GM12878 (cell line): ENCODE data around the gene DACH1. TPM values are rescaled to one million over a fixed set of nuclear protein-coding genes. Genes with fewer than 3 reads are reported as not detected.
"Not testable (repeated sequence)": the region's sequence is repeated elsewhere in the genome, so short reads cannot be mapped to it uniquely, and the experiment has no call there.

Experiments
- ATAC-seq: fragments of 200-7000 bp; cut with Tn5 transposase; 3 replicates; pipeline ENCODE4 v1.9.1; 2020; ENCODE audit warnings: mild to moderate bottlenecking, moderate library complexity
- BruUV-seq: library from RNA; stranded (reverse); fragments of 400-500 nt; replicated peaks from 2 replicates; lab custom pipeline; 2021; lab: Mats Ljungman, UMichigan
- CTCF ChIA-PET: fragments of 300-600 bp; sonication (Branson Sonifier 250); formaldehyde crosslinking; extraction: SDS; loops from one replicate; lab custom pipeline; 2021; ENCODE audit warnings: inconsistent platforms; lab: Yijun Ruan, JAX
- POLR2A ChIA-PET: fragments of 350-600 bp; formaldehyde crosslinking; extraction: SDS; loops from one replicate; lab custom pipeline; 2021; ENCODE audit warnings: inconsistent platforms; lab: Charles Lee
- RAD21 ChIA-PET: fragments of 300-600 bp; sonication (Branson Sonifier 250); formaldehyde crosslinking; loops from one replicate; lab custom pipeline; 2023; ENCODE audit warnings: antibody characterized with exemption; ENCODE audit not compliant: unreplicated experiment; lab: Charles Lee
- SMC1A ChIA-PET: fragments of 300-600 bp; sonication (Branson Sonifier 250); formaldehyde crosslinking; loops from one replicate; lab custom pipeline; 2023; ENCODE audit not compliant: unreplicated experiment, uncharacterized antibody; lab: Charles Lee
- DNase-seq: peaks from one replicate; pipeline ENCODE4 v3.0.0-alpha.2; 2011; ENCODE audit warnings: low read depth, low spot score
- FAIRE-seq: peaks from 3 replicates; lab custom pipeline; 2011; peaks lifted over from hg19 to GRCh38; lab: Jason Lieb, UNC
- H2AFZ ChIP-seq: 2 replicates; pipeline ENCODE4 v1.6.0; 2011; ENCODE audit warnings: low read depth, low read length, control low read depth; ENCODE audit not compliant: control insufficient read depth
- H3K27ac ChIP-seq: 2 replicates; pipeline ENCODE4 v1.5.1; 2011; ENCODE audit warnings: control low read depth; ENCODE audit not compliant: control insufficient read depth, insufficient read depth
- H3K27me3 ChIP-seq, 2 experiments: replicated peaks in 1 of 2; 2 replicates each; pipeline versions ENCODE4 v1.6.0 to v1.6.1; 2011; ENCODE audit warnings: low read length in 1 of 2; ENCODE audit not compliant: control insufficient read depth in 2 of 2, insufficient read depth in 2 of 2
- H3K36me3 ChIP-seq, 2 experiments: 2 replicates each; pipeline ENCODE4 v1.5.1; 2011; ENCODE audit warnings: low read length in 1 of 2; ENCODE audit not compliant: control insufficient read depth in 2 of 2, insufficient read depth in 2 of 2
- H3K4me1 ChIP-seq: 2 replicates; pipeline ENCODE4 v1.6.1; 2011; ENCODE audit warnings: mild to moderate bottlenecking, low read length, moderate library complexity, mixed read lengths; ENCODE audit not compliant: control insufficient read depth, insufficient read depth
- H3K4me2 ChIP-seq: 2 replicates; pipeline ENCODE4 v1.6.0; 2011; ENCODE audit warnings: control low read depth; ENCODE audit not compliant: control insufficient read depth, insufficient read depth
- H3K4me3 ChIP-seq: fragments of 200-600 bp; sonication (generic); 2 replicates; pipeline ENCODE4 v1.5.1; 2016
- H3K79me2 ChIP-seq: 2 replicates; pipeline ENCODE4 v1.6.0; 2011; ENCODE audit warnings: low read length; ENCODE audit not compliant: control insufficient read depth, insufficient read depth
- H3K9ac ChIP-seq: 2 replicates; pipeline ENCODE4 v1.8.0; 2011; ENCODE audit warnings: low read length, control low read depth, mixed read lengths; ENCODE audit not compliant: control insufficient read depth, insufficient read depth
- H3K9me3 ChIP-seq: replicated peaks from 3 replicates; pipeline ENCODE4 v1.5.1; 2011; ENCODE audit warnings: mild to moderate bottlenecking, low read length; ENCODE audit not compliant: control insufficient read depth, insufficient read depth
- H4K20me1 ChIP-seq: 2 replicates; pipeline ENCODE4 v1.6.0; 2011; ENCODE audit not compliant: control insufficient read depth, insufficient read depth
- CBX3 ChIP-seq: fragments of 200-600 bp; sonication (generic); IDR thresholded peaks from 2 replicates; pipeline ENCODE4 v1.6.1; 2016; ENCODE audit warnings: low read depth, borderline replicate concordance
- FOS ChIP-seq: IDR thresholded peaks from 3 replicates; pipeline ENCODE4 v1.6.1; 2011; ENCODE audit warnings: borderline replicate concordance; ENCODE audit not compliant: insufficient read length; ENCODE audit errors: extremely low read depth
- FOXK2 ChIP-seq: fragments of 450-650 bp; IDR thresholded peaks from 2 replicates; pipeline ENCODE4 v1.6.1; 2017; ENCODE audit warnings: mild to moderate bottlenecking, moderate library complexity
- LARP7 ChIP-seq: fragments of 450-650 bp; IDR thresholded peaks from 2 replicates; pipeline ENCODE4 v1.6.1; 2017; ENCODE audit warnings: mild to moderate bottlenecking
- NFIC ChIP-seq: IDR thresholded peaks from 2 replicates; pipeline ENCODE4 v1.6.1; 2012; ENCODE audit warnings: low read depth, mild to moderate bottlenecking, inconsistent platforms, low read length, moderate library complexity
- POLR2AphosphoS5 ChIP-seq: IDR thresholded peaks from 2 replicates; pipeline ENCODE4 v1.6.1; 2011; ENCODE audit warnings: mild to moderate bottlenecking, low read length, inconsistent platforms
- RAD51 ChIP-seq: fragments of 450-650 bp; IDR thresholded peaks from 2 replicates; pipeline ENCODE4 v1.6.1; 2016; ENCODE audit warnings: moderate library complexity, mild to moderate bottlenecking, inconsistent platforms
- RB1 ChIP-seq: fragments of 450-650 bp; formaldehyde crosslinking; IDR thresholded peaks from 2 replicates; pipeline ENCODE4 v1.6.1; 2017; ENCODE audit warnings: mild to moderate bottlenecking, borderline replicate concordance
- SIX5 ChIP-seq: IDR thresholded peaks from 2 replicates; pipeline ENCODE4 v1.6.1; 2011; ENCODE audit warnings: mild to moderate bottlenecking, low read depth, low read length, moderate library complexity; ENCODE audit not compliant: severe bottlenecking
- STAT3 ChIP-seq: IDR thresholded peaks from 2 replicates; pipeline ENCODE4 v1.6.1; 2011; ENCODE audit warnings: low read depth, low read length, improper control_type of control experiment
- TAF1 ChIP-seq: IDR thresholded peaks from 2 replicates; pipeline ENCODE4 v1.6.1; 2011; ENCODE audit warnings: mild to moderate bottlenecking, low read depth, low read length, borderline replicate concordance
- TCF12 ChIP-seq: IDR thresholded peaks from 2 replicates; pipeline ENCODE4 v1.6.1; 2011; ENCODE audit warnings: low read depth, mild to moderate bottlenecking, low read length
- WGBS: methylation state at CpG from one replicate; pipeline ENCODE4 v1.1.6; 2016; ENCODE audit warnings: low lambda C conversion rate; ENCODE audit not compliant: insufficient replicate concordance, insufficient coverage; ENCODE audit errors: missing lambda C conversion rate; 5-methylcytosine and 5-hydroxymethylcytosine counted together
- in situ Hi-C: fragments of 300-500 bp; cut with MboI; formaldehyde crosslinking; loops from 9 replicates; pipeline ENCODE4 v1.14.3; 2018; ENCODE audit warnings: mixed read lengths
- intact Hi-C: fragments of 100-400 bp; cut with micrococcal nuclease; formaldehyde crosslinking; loops from one replicate; pipeline ENCODE4 v1.14.2; 2022; ENCODE audit not compliant: unreplicated experiment
- polyA plus RNA-seq, 11 experiments: library from polyadenylated mRNA; depleted of rRNA in 4 of 11; unstranded in 6 of 11; stranded (reverse) in 5 of 11; fragments of >200 nt; fragmentation: Nextera tagmentation in 4 of 11; fragmentation: Illumina TruSeq in 1 of 11; extraction: Ambion mirVana in 4 of 11; extraction: Trizol in 1 of 11; gene quantifications; 1 replicate in 1 of 11; 2 replicates in 10 of 11; pipeline versions ENCODE4 v1.2.1 to v1.2.3, GENCODE V29; 2011 to 2016; ENCODE audit warnings: inconsistent platforms in 2 of 11, missing spikeins in 2 of 11, low read depth in 1 of 11
- total RNA-seq, 4 experiments: library from RNA; depleted of rRNA in 3 of 4; stranded (reverse); fragments of >200 nt in 3 of 4; fragmentation: Illumina TruSeq in 1 of 4; extraction: Trizol in 1 of 4; gene quantifications; 2 replicates each; pipeline versions ENCODE4 v1.2.1 to v1.2.3, GENCODE V29; 2013 to 2021
- TF ChIP-seq, protein P1 (sequence below): IDR thresholded peaks from 2 replicates; pipeline ENCODE4 v1.6.1; 2012; ENCODE audit warnings: low read depth, low read length, improper control_type of control experiment
- TF ChIP-seq, protein P2 (sequence below): IDR thresholded peaks from 2 replicates; pipeline ENCODE4 v1.6.1; 2011; ENCODE audit warnings: mild to moderate bottlenecking, low read depth, low read length, moderate library complexity; ENCODE audit not compliant: insufficient replicate concordance
- TF ChIP-seq, protein P3 (sequence below): IDR thresholded peaks from 2 replicates; pipeline ENCODE4 v1.6.1; 2011; ENCODE audit warnings: low read depth, low read length, improper control_type of control experiment, borderline replicate concordance

Gene DACH1
- total and polyA plus RNA-seq, 10 of the 15 experiments (the other 5 are each of a cell fraction or from before 2014, with no cell fraction given), result 0.05 TPM; not detected in 9

DNA sequence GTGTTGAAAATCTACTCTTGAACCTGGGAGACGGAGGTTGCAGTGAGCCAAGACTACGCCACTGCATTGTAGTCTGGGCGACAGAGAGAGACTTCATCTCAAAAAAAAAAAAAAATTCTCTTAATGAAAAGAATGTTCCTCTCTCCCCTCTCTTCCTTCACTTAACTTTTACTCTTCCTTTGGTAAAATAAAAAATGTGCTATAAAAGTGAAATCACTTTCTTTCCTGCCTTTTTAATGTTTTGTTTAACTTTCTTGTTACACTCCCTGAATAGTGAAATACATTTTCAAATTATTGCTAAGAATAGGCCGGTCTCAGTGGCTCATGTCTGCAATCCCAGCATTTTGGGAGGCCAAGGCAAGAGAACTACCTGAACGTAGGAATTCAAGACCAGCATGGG is 86.5 kb downstream of the DACH1 start (continued):
- no peak for TF ChIP-seq FOS
- TF ChIP-seq, all 136 proteins: peak for 0

DNA sequence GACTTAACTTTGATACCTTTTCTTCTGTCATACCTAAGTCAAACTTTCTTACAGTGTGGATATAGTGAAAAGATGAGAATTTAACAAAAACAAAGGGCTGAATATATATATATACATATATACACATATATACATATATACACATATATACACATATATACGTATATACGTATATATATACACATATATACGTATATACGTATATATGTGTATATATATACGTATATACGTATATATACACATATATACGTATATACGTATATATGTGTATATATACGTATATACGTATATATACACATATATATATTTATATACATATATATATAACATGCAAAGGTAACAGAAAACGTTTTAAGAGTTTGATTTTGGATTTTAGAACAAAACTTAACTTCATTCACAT is 88.0 kb downstream of the DACH1 start:
- H3K27ac ChIP-seq, FAIRE-seq, SMC1A ChIA-PET, POLR2A ChIA-PET, H4K20me1 ChIP-seq, in situ Hi-C loops, intact Hi-C loops, H3K4me3 ChIP-seq, H3K79me2 ChIP-seq, H3K9ac ChIP-seq, H3K4me1 ChIP-seq, H3K27me3 ChIP-seq, H2AFZ ChIP-seq, H3K9me3 ChIP-seq, H3K36me3 ChIP-seq, RAD21 ChIA-PET, DNase-seq, BruUV-seq, CTCF ChIA-PET, ATAC-seq, H3K4me2 ChIP-seq: not testable (repeated sequence)
- 70% methylated on average over 5 of the region's 11 CpGs for WGBS

DNA sequence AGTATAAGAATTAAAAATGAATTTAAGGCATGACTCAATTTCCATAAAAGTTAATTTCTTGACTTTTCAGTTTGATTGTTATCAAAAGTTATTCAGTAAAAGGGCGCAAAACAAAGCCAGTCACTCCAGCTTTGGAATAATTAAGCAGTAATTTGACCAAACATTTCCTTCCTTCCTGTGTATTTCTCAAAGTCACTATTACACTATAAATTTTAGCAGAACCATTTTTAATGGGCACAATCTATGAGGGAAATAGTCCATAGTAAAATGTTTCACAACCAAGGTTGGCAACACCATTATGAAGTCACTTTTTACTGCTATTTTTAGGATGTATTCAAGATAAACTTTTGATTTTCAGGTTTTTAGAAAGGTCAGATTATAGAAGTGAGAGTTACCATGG is 91.0 kb downstream of the DACH1 start:
- H3K4me1 ChIP-seq, result no peaks in the 10 kb centered on the region
- intact Hi-C loops (no loop called here), in situ Hi-C loops (no loop called here)
- no peaks in the 10 kb centered on the region for H3K36me3 ChIP-seq
- H3K4me3 ChIP-seq, result no peak overlapping the region
- CTCF ChIA-PET, result no interaction called here
- H3K27ac ChIP-seq, result no peak overlapping the region
- no peaks in the 10 kb centered on the region for H3K27me3 ChIP-seq
- BruUV-seq, result no TSS peak
- POLR2A ChIA-PET, result no interaction called here
- H2AFZ ChIP-seq, result no peak overlapping the region
- H3K79me2 ChIP-seq, result no peaks in the 10 kb centered on the region
- FAIRE-seq (no peak), DNase-seq (no peak), ATAC-seq (no peak)
- RAD21 ChIA-PET, result no interaction called here
- H3K9me3 ChIP-seq, result no peaks in the 10 kb centered on the region
- H4K20me1 ChIP-seq, result no peaks in the 10 kb centered on the region
- SMC1A ChIA-PET, result no interaction called here
- no peak overlapping the region for H3K9ac ChIP-seq
- no peak overlapping the region for H3K4me2 ChIP-seq
- 0% methylated on average over 1 of the region's 1 CpG for WGBS
- TF ChIP-seq FOXK2 (no peak), CBX3 (no peak), LARP7 (no peak), STAT3 (no peak), TAF1 (no peak), SIX5 (no peak), TCF12 (no peak), RAD51 (no peak), RB1 (no peak), POLR2AphosphoS5 (no peak), NFIC (no peak)
- TF ChIP-seq, protein P1, sequence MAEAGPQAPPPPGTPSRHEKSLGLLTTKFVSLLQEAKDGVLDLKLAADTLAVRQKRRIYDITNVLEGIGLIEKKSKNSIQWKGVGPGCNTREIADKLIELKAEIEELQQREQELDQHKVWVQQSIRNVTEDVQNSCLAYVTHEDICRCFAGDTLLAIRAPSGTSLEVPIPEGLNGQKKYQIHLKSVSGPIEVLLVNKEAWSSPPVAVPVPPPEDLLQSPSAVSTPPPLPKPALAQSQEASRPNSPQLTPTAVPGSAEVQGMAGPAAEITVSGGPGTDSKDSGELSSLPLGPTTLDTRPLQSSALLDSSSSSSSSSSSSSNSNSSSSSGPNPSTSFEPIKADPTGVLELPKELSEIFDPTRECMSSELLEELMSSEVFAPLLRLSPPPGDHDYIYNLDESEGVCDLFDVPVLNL, result no peak
- TF ChIP-seq, protein P2, sequence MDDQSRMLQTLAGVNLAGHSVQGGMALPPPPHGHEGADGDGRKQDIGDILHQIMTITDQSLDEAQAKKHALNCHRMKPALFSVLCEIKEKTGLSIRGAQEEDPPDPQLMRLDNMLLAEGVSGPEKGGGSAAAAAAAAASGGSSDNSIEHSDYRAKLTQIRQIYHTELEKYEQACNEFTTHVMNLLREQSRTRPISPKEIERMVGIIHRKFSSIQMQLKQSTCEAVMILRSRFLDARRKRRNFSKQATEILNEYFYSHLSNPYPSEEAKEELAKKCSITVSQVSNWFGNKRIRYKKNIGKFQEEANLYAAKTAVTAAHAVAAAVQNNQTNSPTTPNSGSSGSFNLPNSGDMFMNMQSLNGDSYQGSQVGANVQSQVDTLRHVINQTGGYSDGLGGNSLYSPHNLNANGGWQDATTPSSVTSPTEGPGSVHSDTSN, result no peak
- TF ChIP-seq, protein P3, sequence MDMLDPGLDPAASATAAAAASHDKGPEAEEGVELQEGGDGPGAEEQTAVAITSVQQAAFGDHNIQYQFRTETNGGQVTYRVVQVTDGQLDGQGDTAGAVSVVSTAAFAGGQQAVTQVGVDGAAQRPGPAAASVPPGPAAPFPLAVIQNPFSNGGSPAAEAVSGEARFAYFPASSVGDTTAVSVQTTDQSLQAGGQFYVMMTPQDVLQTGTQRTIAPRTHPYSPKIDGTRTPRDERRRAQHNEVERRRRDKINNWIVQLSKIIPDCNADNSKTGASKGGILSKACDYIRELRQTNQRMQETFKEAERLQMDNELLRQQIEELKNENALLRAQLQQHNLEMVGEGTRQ, result no peak
